Measurements from ENCODE around the gene PVALEF.

GRCh38 chr17:81152288-81152828 lies 12.9 kb upstream of the PVALEF start:
- TF ChIP-seq CTCF (IDR thresholded peaks at IDR 0.05): no peak
- no peak for TF ChIP-seq POLR2A (IDR thresholded peaks at IDR 0.05)
- no peak for TF ChIP-seq POLR2AphosphoS5 (IDR thresholded peaks at IDR 0.05)

Data from gastroesophageal sphincter (tissue), 3 donors.